NOMO-1 treated with DMSO at 0.1 percent for 48 hours (cell line): ENCODE measurements around the gene MYL7.

Source experiments
- DNase-seq: peaks from one replicate; lab custom pipeline; 2025; ENCODE audit not compliant: unreplicated experiment; lab: John Stamatoyannopoulos, UW

Gene MYL7

GRCh38 chr7:44101966-44102845 is 38.9 kb downstream of the MYL7 start:
- DNase-seq = no peak

GRCh38 chr7:44101303-44101965 is 39.7 kb downstream of the MYL7 start:
- no peak for DNase-seq

GRCh38 chr7:44100458-44101302 is 40.5 kb downstream of the MYL7 start:
- no peak for DNase-seq

GRCh38 chr7:44099669-44100068 is 41.5 kb downstream of the MYL7 start:
- DNase-seq = no peak

- DNase-seq = no peak
These were observed 42.8 kb downstream of the MYL7 start for GRCh38 chr7:44098092-44099068.

GRCh38 chr7:44097064-44097932 is 43.8 kb downstream of the MYL7 start:
- DNase-seq = peak; percentile 28

GRCh38 chr7:44096326-44096881 is 44.7 kb downstream of the MYL7 start:
- no peak for DNase-seq

GRCh38 chr7:44095781-44096180 is 45.4 kb downstream of the MYL7 start:
- DNase-seq = no peak

GRCh38 chr7:44094883-44095592 is 46.1 kb downstream of the MYL7 start:
- DNase-seq = no peak

- no peak for DNase-seq
These were observed 46.8 kb downstream of the MYL7 start for GRCh38 chr7:44094365-44094764.

GRCh38 chr7:44093102-44093641 is 48.0 kb downstream of the MYL7 start:
- DNase-seq = no peak
